Measurements from ENCODE around the gene ARHGAP24. TPM values are rescaled to one million over a fixed set of nuclear protein-coding genes. Genes with fewer than 3 reads are reported as not detected.

The ARHGAP24 gene
- total RNA-seq, 1 donor from 2014 or later = 10.9 TPM

GRCh38 chr4:85703096-85703495, 228.1 kb downstream of the ARHGAP24 start:
- Mint-ChIP-seq H3K4me1 (ENCODE audit: unreplicated experiment) (no peaks in the 10 kb centered on the region), H3K27me3 (no peaks in the 10 kb centered on the region), H3K4me3 (no peak overlapping the region), H3K9me3 (no peaks in the 10 kb centered on the region), H3K27ac (no peak overlapping the region), H3K36me3 (no peaks in the 10 kb centered on the region)
- no peak for TF ChIP-seq CTCF (conservative IDR thresholded peaks at IDR 0.05)
- DNase-seq (ENCODE audit: extremely low spot score, unreplicated experiment) = no peak

GRCh38 chr4:85707611-85708010, 232.7 kb downstream of the ARHGAP24 start:
- TF ChIP-seq CTCF (conservative IDR thresholded peaks at IDR 0.05) = no peak
- Mint-ChIP-seq H3K27me3 (no peaks in the 10 kb centered on the region), H3K36me3 (no peaks in the 10 kb centered on the region), H3K9me3 (no peaks in the 10 kb centered on the region), H3K4me1 (ENCODE audit: unreplicated experiment) (peaks cover 4% of the 10 kb centered on the region), H3K27ac (no peak overlapping the region), H3K4me3 (no peak overlapping the region)
- no peak for DNase-seq (ENCODE audit: extremely low spot score, unreplicated experiment)

- no peak overlapping the region for H3K4me3 Mint-ChIP-seq
- no peaks in the 10 kb centered on the region for H3K36me3 Mint-ChIP-seq
Measured at GRCh38 chr4:85708468-85708867, 233.5 kb downstream of the ARHGAP24 start.

GRCh38 chr4:85713005-85713404, 238.1 kb downstream of the ARHGAP24 start:
- Mint-ChIP-seq H3K4me3 (no peak overlapping the region), H3K36me3 (no peaks in the 10 kb centered on the region), H3K9me3 (no peaks in the 10 kb centered on the region), H3K27ac (no peak overlapping the region), H3K27me3 (no peaks in the 10 kb centered on the region), H3K4me1 (ENCODE audit: unreplicated experiment) (peaks cover 19% of the 10 kb centered on the region)
- no peak for DNase-seq (ENCODE audit: extremely low spot score, unreplicated experiment)
- no peak for TF ChIP-seq CTCF (conservative IDR thresholded peaks at IDR 0.05)

More at GRCh38 chr4:85708468-85708867, 233.5 kb downstream of the ARHGAP24 start:
- DNase-seq (ENCODE audit: extremely low spot score, unreplicated experiment) = no peak
- Mint-ChIP-seq H3K4me1 (ENCODE audit: unreplicated experiment) (peaks cover 4% of the 10 kb centered on the region), H3K27me3 (no peaks in the 10 kb centered on the region), H3K27ac (no peak overlapping the region), H3K9me3 (no peaks in the 10 kb centered on the region)
- no peak for TF ChIP-seq CTCF (conservative IDR thresholded peaks at IDR 0.05)

GRCh38 chr4:85715991-85716737, 241.2 kb downstream of the ARHGAP24 start:
- Mint-ChIP-seq H3K27ac (no peak overlapping the region), H3K36me3 (no peaks in the 10 kb centered on the region), H3K4me3 (no peak overlapping the region), H3K27me3 (no peaks in the 10 kb centered on the region), H3K9me3 (no peaks in the 10 kb centered on the region), H3K4me1 (ENCODE audit: unreplicated experiment) (peaks cover 15% of the 10 kb centered on the region)
- no peak for DNase-seq (ENCODE audit: extremely low spot score, unreplicated experiment)
- TF ChIP-seq CTCF (conservative IDR thresholded peaks at IDR 0.05) = no peak

All from type B pancreatic cell (in vitro differentiated cells).